ENCODE results near the gene GNA12. TPM values are rescaled to one million over a fixed set of nuclear protein-coding genes. Genes with fewer than 3 reads are reported as not detected.
"Not testable (repeated sequence)": the region's sequence is repeated elsewhere in the genome, so short reads cannot be mapped to it uniquely, and the experiment has no call there.

The GNA12 gene
- total RNA-seq, 2 experiments from 2014 or later, result 15.1 to 17.9 TPM

DNA sequence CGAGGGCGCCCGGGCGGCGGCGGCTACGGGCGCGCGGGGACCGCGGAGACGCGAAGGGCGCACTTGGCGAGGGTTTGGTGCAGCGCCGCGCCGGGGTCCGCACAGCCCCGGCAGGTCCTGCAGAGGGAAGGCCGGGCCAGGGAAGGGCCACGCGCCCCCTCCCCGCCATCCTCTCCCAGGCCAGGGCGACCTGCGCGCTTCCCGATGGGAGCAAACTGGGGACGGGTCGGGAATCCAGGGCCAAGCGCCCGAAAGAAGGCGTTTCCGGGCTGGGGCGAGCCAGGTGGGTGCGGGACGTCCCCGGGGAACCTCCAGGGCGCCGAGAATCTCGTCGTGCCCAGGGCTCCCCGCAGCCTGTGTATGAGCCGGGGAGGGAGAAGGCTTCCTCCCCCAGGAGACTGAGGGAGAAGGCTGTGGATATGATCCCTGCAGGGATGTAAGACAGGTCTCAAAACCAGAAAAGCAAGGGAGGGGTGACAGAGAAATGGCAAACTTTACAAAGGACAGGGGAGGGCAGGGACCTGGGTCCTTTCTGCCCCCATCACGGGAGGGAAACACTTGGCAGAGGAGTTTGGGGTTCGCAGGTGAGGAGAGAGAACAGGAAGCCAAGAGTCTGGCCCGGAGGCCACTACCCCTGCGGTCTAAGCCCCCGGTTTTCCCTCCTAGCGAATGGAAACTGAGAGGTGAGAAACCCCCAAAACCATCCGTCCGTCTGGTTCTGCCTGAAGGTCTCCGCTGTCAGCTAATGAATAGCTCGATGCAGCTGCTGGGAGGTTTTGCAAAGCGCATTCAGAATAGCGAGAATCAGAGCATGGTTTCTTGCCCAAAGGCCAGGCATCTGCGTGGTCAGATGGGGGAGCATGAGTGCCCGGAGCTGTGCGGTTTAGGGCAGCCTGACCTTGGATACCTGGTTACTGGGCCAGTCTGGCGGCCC is 155.4 kb downstream of the GNA12 start:
- Mint-ChIP-seq H3K9me3 (no peaks in the 10 kb centered on the region), H3K4me3 (no peak overlapping the region), H3K4me1 (peaks cover 11% of the 10 kb centered on the region), H3K27me3 (peaks cover 61% of the 10 kb centered on the region), H3K27ac (no peak overlapping the region), H3K36me3 (no peaks in the 10 kb centered on the region)
- peak; percentile 41 for DNase-seq

DNA sequence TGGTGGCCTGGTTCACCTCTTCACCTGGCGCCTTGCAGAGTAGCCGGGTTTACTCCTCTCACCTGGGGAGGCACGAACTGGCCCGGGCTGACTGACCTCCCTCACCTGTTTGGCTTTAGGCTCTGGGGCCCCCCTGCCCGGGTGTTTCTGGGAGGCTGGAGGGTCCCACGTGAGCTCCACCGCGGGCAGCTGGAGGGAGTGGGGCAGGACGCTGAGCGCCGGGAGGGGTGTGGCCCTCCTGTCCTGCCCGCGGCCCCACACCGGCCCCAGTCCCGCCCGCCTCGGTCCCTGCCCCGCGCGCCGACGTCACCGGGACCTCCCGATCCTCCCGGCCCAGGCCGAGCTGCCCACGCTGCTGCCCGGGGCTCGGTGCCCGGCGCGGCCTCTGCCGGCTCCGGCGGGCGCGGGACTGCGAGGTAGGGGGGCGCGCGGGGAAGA is 156.2 kb downstream of the GNA12 start, which contains the start of gene AMZ1:
TSS of gene AMZ1 (plus strand) at position 322 of the 438 bp plus-strand sequence. CDS start 12,250 bp downstream, outside the sequence.
- H3K4me3 Mint-ChIP-seq, result no peak within 1 kb of the TSS

GRCh38 chr7:2687338-2687869 is 156.7 kb downstream of the GNA12 start:
- no peaks in the 10 kb centered on the region for H3K36me3 Mint-ChIP-seq
- no peak overlapping the region for H3K27ac Mint-ChIP-seq
- peaks cover 11% of the 10 kb centered on the region for H3K4me1 Mint-ChIP-seq
- peaks cover 68% of the 10 kb centered on the region for H3K27me3 Mint-ChIP-seq
- H3K4me3 Mint-ChIP-seq, result no peak overlapping the region
- no peak for DNase-seq
- H3K9me3 Mint-ChIP-seq, result no peaks in the 10 kb centered on the region

More for the DNA sequence above, 156.2 kb downstream of the GNA12 start, which contains the start of gene AMZ1:
- Mint-ChIP-seq H3K27ac (no peak within 1 kb of the TSS), H3K4me1 (peaks cover 11% of the 10 kb centered on the region), H3K9me3 (no peaks in the 10 kb centered on the region), H3K36me3 (no peaks in the 10 kb centered on the region), H3K27me3 (peaks cover 64% of the 10 kb centered on the region)
- no peak for DNase-seq

- no peak overlapping the region for H3K27ac Mint-ChIP-seq
- no peaks in the 10 kb centered on the region for H3K36me3 Mint-ChIP-seq
- H3K9me3 Mint-ChIP-seq, result no peaks in the 10 kb centered on the region
- peaks cover 11% of the 10 kb centered on the region for H3K4me1 Mint-ChIP-seq
- H3K4me3 Mint-ChIP-seq, result no peak overlapping the region
- H3K27me3 Mint-ChIP-seq, result peaks cover 62% of the 10 kb centered on the region
- DNase-seq, result no peak
These were observed 158.0 kb downstream of the GNA12 start for GRCh38 chr7:2686101-2686500.

DNA sequence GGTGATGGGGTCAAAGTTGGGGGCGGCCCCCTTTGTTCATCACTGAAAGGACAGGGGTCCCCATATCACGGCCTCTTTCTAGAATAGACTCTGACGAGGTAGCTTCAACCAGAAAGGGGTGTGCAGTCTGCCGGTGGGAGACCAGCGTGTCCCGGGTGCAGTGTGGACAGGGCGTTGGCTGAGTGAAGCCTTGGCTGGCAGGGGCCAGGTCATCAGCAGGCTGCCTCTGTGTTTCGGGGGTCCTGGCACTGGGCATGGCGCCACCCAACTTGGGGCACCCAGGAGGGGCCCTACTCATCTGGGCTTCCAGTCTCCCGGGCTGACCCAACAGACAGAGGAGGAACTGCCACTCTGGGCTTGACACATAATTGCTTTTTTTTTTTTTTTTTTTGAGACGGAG is 159.6 kb downstream of the GNA12 start:
- H3K27ac Mint-ChIP-seq, result no peak overlapping the region
- DNase-seq, result no peak
- H3K4me3 Mint-ChIP-seq, result no peak overlapping the region
- H3K27me3 Mint-ChIP-seq, result peaks cover 51% of the 10 kb centered on the region
- H3K36me3 Mint-ChIP-seq, result no peaks in the 10 kb centered on the region
- H3K9me3 Mint-ChIP-seq, result no peaks in the 10 kb centered on the region
- H3K4me1 Mint-ChIP-seq, result peaks cover 7% of the 10 kb centered on the region

DNA sequence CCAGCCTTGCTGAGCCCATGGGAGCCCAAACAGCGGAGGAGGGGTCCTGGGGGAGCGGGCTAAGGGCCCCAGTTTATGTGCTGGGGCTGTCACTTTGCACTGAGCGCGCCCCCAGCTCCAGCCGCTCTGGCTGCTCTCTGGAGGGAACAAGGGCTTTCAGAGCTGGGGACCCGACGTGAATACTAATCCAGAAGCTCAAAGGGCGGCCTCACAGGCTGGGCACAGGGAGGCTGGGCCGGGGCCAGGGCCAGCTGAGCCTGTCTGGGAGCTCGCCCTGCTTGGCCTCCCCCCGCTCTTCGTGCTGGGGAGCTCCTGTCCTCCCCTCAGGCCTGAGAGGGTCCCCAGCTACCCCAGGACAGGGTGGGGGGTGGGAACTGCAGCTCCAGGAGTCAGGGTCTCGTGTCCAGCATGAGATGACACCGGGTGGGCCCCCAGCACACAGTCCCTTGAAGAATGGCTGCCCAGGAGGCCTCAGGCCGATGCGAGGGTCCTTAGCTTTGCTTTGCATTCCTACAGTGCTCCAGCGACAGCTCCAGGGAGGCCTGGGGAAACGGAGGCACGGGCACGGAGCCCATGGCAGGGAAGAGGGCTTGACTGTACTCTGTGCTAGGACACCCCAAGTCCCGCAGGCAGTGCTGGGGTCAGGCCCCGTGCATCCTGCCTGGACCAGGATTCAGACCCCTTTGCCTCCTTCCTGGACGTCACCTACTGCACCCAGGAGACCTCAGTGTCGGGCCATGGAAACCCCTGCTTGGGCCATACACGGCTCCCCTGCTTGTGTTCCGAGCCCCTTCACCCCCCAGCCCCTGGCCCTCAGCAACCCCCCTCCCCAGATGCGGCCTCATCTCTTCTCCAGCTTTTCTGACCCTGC is 161.9 kb downstream of the GNA12 start:
- no peaks in the 10 kb centered on the region for H3K9me3 Mint-ChIP-seq
- no peak overlapping the region for H3K4me3 Mint-ChIP-seq
- no peaks in the 10 kb centered on the region for H3K36me3 Mint-ChIP-seq
- no peak for DNase-seq
- no peak overlapping the region for H3K27ac Mint-ChIP-seq
- H3K27me3 Mint-ChIP-seq, result peaks cover 35% of the 10 kb centered on the region
- H3K4me1 Mint-ChIP-seq, result no peaks in the 10 kb centered on the region

GRCh38 chr7:2680792-2681490 is 163.2 kb downstream of the GNA12 start:
- Mint-ChIP-seq H3K27me3 (peaks cover 23% of the 10 kb centered on the region), H3K36me3 (no peaks in the 10 kb centered on the region), H3K4me3 (no peak overlapping the region), H3K27ac (no peak overlapping the region), H3K9me3 (no peaks in the 10 kb centered on the region), H3K4me1 (no peaks in the 10 kb centered on the region)
- DNase-seq, result peak; percentile 45

GRCh38 chr7:2680256-2680655 is 163.9 kb downstream of the GNA12 start:
- DNase-seq, result no peak
- no peaks in the 10 kb centered on the region for H3K4me1 Mint-ChIP-seq
- peaks cover 17% of the 10 kb centered on the region for H3K27me3 Mint-ChIP-seq
- H3K36me3 Mint-ChIP-seq, result no peaks in the 10 kb centered on the region
- no peak overlapping the region for H3K4me3 Mint-ChIP-seq
- H3K27ac Mint-ChIP-seq, result no peak overlapping the region
- no peaks in the 10 kb centered on the region for H3K9me3 Mint-ChIP-seq

- not testable (repeated sequence) for DNase-seq, H3K4me3 Mint-ChIP-seq, H3K9me3 Mint-ChIP-seq, H3K4me1 Mint-ChIP-seq, H3K36me3 Mint-ChIP-seq, H3K27ac Mint-ChIP-seq
- peaks cover 14% of the 10 kb centered on the region for H3K27me3 Mint-ChIP-seq
These were observed 164.7 kb downstream of the GNA12 start for GRCh38 chr7:2679135-2680127.

DNA sequence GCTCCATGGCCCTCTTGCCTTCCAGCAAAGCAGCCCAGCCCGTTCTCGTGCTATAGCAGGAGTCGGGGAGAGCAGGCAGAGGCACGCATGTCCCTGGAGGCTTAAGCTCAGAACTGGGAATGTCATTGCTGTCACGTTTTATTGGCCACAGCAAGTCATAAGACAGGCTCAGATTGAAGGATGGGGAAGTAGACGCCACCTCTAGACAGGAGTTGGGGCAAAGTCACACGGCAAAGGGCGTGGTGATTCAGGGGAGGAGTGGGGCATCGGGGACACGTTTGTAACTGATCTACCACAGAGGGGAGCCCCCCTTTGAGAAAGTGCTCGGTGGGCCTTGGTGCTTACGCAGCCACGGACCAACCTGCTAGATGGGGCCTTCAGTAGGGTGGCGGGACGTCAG is 165.7 kb downstream of the GNA12 start:
- not testable (repeated sequence) for H3K9me3 Mint-ChIP-seq, H3K4me1 Mint-ChIP-seq, H3K36me3 Mint-ChIP-seq, DNase-seq, H3K27ac Mint-ChIP-seq, H3K4me3 Mint-ChIP-seq
- peaks cover 19% of the 10 kb centered on the region for H3K27me3 Mint-ChIP-seq

Other genes with a start within 250 kb of the GNA12 start
- 10 to 100 TPM; 26.8 to 27.2 TPM for gene TTYH3, start 212.3 kb downstream of the GNA12 start, total RNA-seq
- gene AMZ1, start 156.1 kb downstream of the GNA12 start, total RNA-seq, result under 1 TPM in 1 of 2 experiments, not detected in 1; 0.04 TPM
- 100 to 1,000 TPM; 108 to 111 TPM for gene CARD11, start 199.6 kb upstream of the GNA12 start, total RNA-seq